ENCODE results near the gene STYXL1. TPM values are rescaled to one million over a fixed set of nuclear protein-coding genes. Genes with fewer than 3 reads are reported as not detected.

The STYXL1 gene
- total RNA-seq, 1 experiment from 2014 or later, result 61.3 TPM

- no peaks in the 10 kb centered on the region for H3K9me2 ChIP-seq (replicated peaks; ENCODE audit: low read length)
- no peak for ATAC-seq
- H3K4me3 ChIP-seq (ENCODE audit: low read length), result no peak overlapping the region
- intact Hi-C loops (cut with micrococcal nuclease), result no loop called here
- DNase-seq, result no peak
- ChIA-PET POLR2A (ENCODE audit: unreplicated experiment) (no interaction called here), CTCF (no interaction called here)
- H3K79me2 ChIP-seq (ENCODE audit: low read length), result no peaks in the 10 kb centered on the region
- no peaks in the 10 kb centered on the region for H3K27me3 ChIP-seq (ENCODE audit: low read length)
- H3K4me1 ChIP-seq (ENCODE audit: insufficient read depth, low read length), result peaks cover 12% of the 10 kb centered on the region
- no TSS peak for BruUV-seq (replicated peaks)
- no peak overlapping the region for H3K27ac ChIP-seq (ENCODE audit: low read length)
- no peaks in the 10 kb centered on the region for H4K20me1 ChIP-seq (ENCODE audit: low read length)
- no peak overlapping the region for H3K4me2 ChIP-seq (ENCODE audit: low read length)
- no peak overlapping the region for H2AFZ ChIP-seq (ENCODE audit: low read length)
- H3K9me3 ChIP-seq (ENCODE audit: low read length), result no peaks in the 10 kb centered on the region
- H3F3A ChIP-seq (ENCODE audit: low read length, unreplicated experiment), result no peaks in the 10 kb centered on the region
- no peak for TF ChIP-seq CTCF (conservative IDR thresholded peaks at IDR 0.05; ENCODE audit: low read depth, low read length)
- H3K9ac ChIP-seq (ENCODE audit: low read length), result no peak overlapping the region
- no peaks in the 10 kb centered on the region for H3K36me3 ChIP-seq (ENCODE audit: low read depth, low read length)
Observed at GRCh38 chr7:76074306-76074971, 26.6 kb upstream of the STYXL1 start.

GRCh38 chr7:76073335-76073990 is 25.7 kb upstream of the STYXL1 start:
- ATAC-seq, result no peak
- no peaks in the 10 kb centered on the region for H3F3A ChIP-seq (ENCODE audit: low read length, unreplicated experiment)
- no peak overlapping the region for H2AFZ ChIP-seq (ENCODE audit: low read length)
- CTCF ChIA-PET, result no interaction called here
- no peak for DNase-seq
- no peaks in the 10 kb centered on the region for H4K20me1 ChIP-seq (ENCODE audit: low read length)
- H3K4me3 ChIP-seq (ENCODE audit: low read length), result no peak overlapping the region
- no peaks in the 10 kb centered on the region for H3K9me3 ChIP-seq (ENCODE audit: low read length)
- TF ChIP-seq CTCF (conservative IDR thresholded peaks at IDR 0.05; ENCODE audit: low read depth, low read length) (no peak), EZH2 (IDR thresholded peaks at IDR 0.05; ENCODE audit: low read length, unreplicated experiment) (no peak), EZH2phosphoT487 (IDR thresholded peaks at IDR 0.05; ENCODE audit: borderline replicate concordance, low read length) (no peak)
- no peaks in the 10 kb centered on the region for H3K79me2 ChIP-seq (ENCODE audit: low read length)
- peaks cover 20% of the 10 kb centered on the region for H3K4me1 ChIP-seq (ENCODE audit: insufficient read depth, low read length)
- POLR2A ChIA-PET (ENCODE audit: unreplicated experiment), result interaction anchor here (1.0 kb wide), 1 partner anchor 24 kb away, joined by 3 read pairs; no protein-coding TSS in a partner anchor
- H3K27ac ChIP-seq (ENCODE audit: low read length), result no peak overlapping the region
- H3K9ac ChIP-seq (ENCODE audit: low read length), result no peak overlapping the region
- H3K27me3 ChIP-seq (ENCODE audit: low read length), result no peaks in the 10 kb centered on the region
- no peak overlapping the region for H3K4me2 ChIP-seq (ENCODE audit: low read length)
- intact Hi-C loops (cut with micrococcal nuclease), result no loop called here
- H3K9me2 ChIP-seq (replicated peaks; ENCODE audit: low read length), result no peaks in the 10 kb centered on the region
- no TSS peak for BruUV-seq (replicated peaks)
- H3K36me3 ChIP-seq (ENCODE audit: low read depth, low read length), result no peaks in the 10 kb centered on the region

All from PC-3 (cell line).